RKO (cell line): ENCODE measurements around the gene RBM45.
"Not testable (repeated sequence)": the region's sequence is repeated elsewhere in the genome, so short reads cannot be mapped to it uniquely, and the experiment has no call there.

Experiments used
- DNase-seq: peaks from one replicate; pipeline ENCODE4 v3.0.0-alpha.2; 2016; ENCODE audit warnings: low spot score

RBM45 gene

GRCh38 chr2:178106053-178106452 lies 6.2 kb upstream of the RBM45 start:
- DNase-seq = no peak

GRCh38 chr2:178108176-178108575 lies 4.1 kb upstream of the RBM45 start:
- no peak for DNase-seq

DNA sequence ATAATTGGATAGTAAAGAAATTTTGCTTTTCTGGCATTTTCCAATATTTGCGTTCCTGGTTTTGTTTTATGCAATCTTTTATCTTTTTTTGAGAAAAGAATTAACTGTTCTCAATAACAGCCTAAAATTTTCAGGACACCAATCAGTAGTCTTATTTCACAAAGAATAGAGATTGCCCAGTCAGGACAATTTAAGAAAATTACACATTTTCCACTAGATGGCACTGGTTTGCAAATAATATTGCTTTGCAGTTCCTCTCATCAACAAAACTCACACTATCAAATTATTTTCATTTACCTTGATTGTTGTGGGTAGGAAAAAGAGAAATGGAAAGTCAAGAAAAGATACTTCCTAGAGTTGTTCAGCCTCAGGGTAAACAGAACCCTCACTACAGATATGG lies 2.4 kb upstream of the RBM45 start:
- peak; percentile 77 for DNase-seq

GRCh38 chr2:178110681-178111080 lies 1.6 kb upstream of the RBM45 start:
- no peak for DNase-seq

GRCh38 chr2:178111743-178112142 lies 494 bp upstream of the RBM45 start:
- DNase-seq = no peak

DNA sequence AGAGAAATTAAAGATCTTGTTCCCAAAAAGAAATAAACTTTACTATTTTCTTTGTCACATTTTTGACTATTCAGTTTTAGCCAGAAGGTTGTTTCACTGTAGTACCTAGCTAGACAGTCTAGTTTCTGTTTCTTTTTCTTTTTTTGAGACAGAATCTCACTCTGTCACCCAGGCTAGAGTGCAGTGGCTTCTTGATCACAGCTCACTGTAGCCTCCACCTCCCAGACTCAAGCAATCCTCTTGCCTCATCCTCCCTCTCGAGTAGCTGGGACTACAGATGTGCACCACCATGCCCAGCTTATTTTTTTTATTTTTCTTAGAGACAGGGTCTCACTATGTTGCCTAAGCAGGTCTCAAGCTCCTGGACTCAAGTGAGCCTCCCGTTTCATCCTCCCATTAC lies 2.2 kb downstream of the RBM45 start:
- DNase-seq = no peak

GRCh38 chr2:178115271-178115670 lies 3.0 kb downstream of the RBM45 start:
- DNase-seq = no peak

GRCh38 chr2:178117725-178118124 lies 5.5 kb downstream of the RBM45 start:
- no peak for DNase-seq

DNA sequence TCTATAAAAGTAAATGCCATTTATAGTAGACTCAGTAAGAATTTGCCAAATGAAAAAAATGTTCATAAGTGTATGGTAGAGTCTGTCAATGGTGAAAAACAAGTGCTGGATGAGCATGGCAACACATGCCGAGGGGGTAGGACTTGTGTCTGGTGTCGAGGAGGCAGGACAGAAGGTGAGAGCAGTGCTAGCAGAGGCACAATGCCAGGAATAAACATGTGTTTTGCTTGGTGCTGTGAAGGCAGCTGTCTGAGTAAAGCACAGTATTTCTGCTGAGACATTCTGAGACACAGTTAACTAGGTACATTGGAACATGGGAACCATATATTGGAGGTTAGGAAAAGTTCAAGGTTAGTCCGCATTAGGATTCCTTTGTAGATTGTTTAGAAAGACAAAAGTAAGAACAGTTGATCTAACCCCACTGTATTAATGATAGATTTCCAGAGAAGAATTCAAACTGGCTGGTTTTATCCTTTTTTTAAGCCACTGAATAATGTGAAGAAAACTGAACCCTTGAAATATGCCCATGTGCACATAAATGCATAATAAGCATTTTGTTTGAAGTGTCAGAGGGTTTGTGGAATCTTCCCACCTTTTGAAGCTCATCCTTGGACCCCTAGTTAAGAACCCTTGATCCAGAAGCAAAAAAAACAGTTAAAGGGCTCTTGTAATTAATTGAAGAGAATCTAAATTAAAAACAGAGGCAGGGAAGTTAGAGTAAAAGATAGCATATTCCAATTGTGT lies 7.1 kb downstream of the RBM45 start:
- DNase-seq = no peak

DNA sequence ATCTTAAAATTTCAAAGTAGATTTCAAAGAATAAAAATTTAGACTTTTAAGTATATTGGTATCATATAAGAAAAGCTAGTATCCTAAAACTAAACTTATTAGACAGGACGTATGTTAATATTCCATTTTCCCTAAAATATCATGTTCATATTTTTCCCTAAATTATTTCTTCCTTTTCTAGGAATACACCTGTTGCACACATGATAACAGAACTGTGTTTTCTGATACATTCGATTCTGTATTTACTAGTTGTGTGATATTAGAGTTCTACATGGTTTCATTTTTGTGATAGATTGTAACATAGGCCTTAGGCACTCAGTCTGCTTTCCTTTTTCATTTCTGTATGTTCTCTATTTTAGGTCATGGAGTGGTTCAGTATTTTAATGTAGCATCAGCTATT lies 10.9 kb downstream of the RBM45 start:
- DNase-seq = no peak

DNA sequence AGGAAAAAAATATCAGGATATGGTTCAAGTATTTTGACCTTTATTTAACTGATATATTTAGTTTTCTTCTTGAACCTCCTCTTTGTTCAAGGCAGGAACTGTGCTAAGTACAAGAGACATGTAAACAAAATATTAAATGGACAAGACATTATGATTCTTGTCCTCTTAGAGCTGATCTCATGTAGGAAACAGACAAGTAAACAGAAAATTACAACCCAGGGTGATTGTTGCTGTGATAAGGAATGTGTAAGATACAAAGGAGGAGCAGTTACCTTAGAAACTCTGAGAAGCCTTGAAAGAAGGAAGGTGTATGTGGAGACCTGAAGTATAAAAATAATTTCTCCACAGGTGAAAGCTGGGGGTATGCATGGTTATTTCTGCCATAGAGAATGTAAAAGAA lies 12.9 kb downstream of the RBM45 start:
- no peak for DNase-seq

- no peak for DNase-seq
Measured at GRCh38 chr2:178125862-178126261, 13.6 kb downstream of the RBM45 start.

GRCh38 chr2:178128836-178129630 lies 16.8 kb downstream of the RBM45 start:
- DNase-seq = no peak

GRCh38 chr2:178136321-178137025 lies 24.2 kb downstream of the RBM45 start:
- DNase-seq = no peak

- DNase-seq = no peak
Measured at GRCh38 chr2:178142274-178143065, 30.2 kb downstream of the RBM45 start.

GRCh38 chr2:178143481-178143880 lies 31.2 kb downstream of the RBM45 start:
- DNase-seq = no peak

DNA sequence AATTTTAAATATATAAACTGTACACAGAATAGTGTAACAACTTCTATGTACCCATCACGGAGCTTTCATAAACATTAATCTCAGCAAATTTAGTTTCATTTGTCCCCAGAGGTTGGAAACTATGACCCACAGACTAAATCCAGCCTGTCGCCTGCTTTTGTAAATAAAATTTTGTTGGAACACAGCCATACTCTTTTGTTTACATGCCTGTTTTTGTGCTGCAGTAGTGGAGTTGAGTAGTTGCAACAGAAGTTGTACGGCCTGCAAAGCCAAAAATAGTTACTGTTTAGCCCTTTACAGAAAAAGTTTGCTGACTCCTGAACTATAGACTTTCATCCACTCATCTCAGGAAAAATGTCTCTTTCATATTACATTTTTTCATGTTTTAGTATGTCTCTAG lies 39.8 kb downstream of the RBM45 start:
- no peak for DNase-seq

GRCh38 chr2:178152542-178152941 lies 40.3 kb downstream of the RBM45 start:
- DNase-seq = no peak

GRCh38 chr2:178152977-178153376 lies 40.7 kb downstream of the RBM45 start:
- no peak for DNase-seq

GRCh38 chr2:178153878-178154277 lies 41.6 kb downstream of the RBM45 start:
- not testable (repeated sequence) for DNase-seq

- no peak for DNase-seq
Measured at GRCh38 chr2:178155524-178155923, 43.3 kb downstream of the RBM45 start.

- DNase-seq = no peak
Measured at GRCh38 chr2:178157574-178157973, 45.3 kb downstream of the RBM45 start.
